T-helper 22 cell (primary cell): ENCODE data around the gene NRM.
"Not testable (repeated sequence)": the region's sequence is repeated elsewhere in the genome, so short reads cannot be mapped to it uniquely, and the experiment has no call there.

Experiments
- DNase-seq: peaks from one replicate; pipeline ENCODE4 v3.0.0-alpha.2; 2020; ENCODE audit warnings: low read depth

The NRM gene

DNA sequence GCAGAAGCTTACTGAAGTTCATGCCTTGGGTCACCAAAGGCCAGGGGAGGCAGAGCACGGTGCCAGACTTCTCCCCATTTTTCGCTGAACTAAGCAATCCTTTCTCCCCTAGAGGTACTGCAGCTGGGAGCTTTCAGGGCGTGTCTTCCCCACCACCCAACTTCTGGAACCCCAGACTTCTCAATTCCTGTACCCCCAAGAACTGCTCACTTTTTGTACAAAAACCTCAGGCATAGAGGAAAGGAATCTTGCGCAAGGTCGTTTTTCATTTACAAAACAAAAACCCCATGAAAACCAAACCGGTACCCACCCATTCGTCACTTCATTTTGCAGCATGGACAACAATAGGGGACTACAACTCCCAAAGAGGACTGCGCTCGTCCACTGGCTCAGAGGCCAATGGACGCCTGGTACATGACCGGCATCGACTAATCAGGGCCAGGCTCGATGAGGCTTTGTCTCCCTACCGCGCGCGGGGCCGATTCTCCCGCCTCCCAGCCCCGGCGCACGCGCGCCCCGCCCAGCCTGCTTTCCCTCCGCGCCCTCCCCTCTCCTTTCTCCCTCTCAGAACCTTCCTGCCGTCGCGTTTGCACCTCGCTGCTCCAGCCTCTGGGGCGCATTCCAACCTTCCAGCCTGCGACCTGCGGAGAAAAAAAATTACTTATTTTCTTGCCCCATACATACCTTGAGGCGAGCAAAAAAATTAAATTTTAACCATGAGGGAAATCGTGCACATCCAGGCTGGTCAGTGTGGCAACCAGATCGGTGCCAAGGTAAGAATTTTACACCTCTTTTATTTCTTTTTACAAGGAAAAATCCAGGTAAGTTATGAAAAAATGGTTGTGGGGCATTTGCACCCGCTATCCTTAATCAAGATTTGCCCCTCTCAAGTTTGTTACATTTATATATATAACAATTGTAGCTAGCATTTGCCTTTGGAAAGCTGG lies 29.3 kb upstream of the NRM start, which contains the start of gene TUBB:
TUBB (plus strand) TSS at position 562 of the 947 bp plus-strand sequence; CDS start at position 717, 155 bp downstream.
- peak; percentile 93 for DNase-seq

DNA sequence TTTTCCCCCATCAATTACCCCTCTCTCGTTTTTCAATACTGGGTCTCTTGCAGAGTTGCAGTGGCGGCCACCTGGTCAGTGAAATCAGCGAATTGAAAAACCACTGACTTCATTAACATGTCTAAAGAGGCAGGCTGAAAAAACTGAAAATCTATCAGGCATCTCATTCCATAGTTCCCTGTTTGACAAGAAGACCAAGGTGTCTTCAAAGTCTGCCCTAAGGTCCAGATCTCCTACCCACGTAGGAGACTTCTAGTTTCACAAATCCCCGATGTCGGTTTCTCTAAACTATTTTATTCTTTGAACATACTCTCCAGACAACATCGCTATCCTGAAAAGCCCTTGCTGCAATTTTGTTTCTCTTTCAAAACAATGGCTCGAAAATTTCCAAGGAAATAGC lies 28.6 kb upstream of the NRM start:
- no peak for DNase-seq

DNA sequence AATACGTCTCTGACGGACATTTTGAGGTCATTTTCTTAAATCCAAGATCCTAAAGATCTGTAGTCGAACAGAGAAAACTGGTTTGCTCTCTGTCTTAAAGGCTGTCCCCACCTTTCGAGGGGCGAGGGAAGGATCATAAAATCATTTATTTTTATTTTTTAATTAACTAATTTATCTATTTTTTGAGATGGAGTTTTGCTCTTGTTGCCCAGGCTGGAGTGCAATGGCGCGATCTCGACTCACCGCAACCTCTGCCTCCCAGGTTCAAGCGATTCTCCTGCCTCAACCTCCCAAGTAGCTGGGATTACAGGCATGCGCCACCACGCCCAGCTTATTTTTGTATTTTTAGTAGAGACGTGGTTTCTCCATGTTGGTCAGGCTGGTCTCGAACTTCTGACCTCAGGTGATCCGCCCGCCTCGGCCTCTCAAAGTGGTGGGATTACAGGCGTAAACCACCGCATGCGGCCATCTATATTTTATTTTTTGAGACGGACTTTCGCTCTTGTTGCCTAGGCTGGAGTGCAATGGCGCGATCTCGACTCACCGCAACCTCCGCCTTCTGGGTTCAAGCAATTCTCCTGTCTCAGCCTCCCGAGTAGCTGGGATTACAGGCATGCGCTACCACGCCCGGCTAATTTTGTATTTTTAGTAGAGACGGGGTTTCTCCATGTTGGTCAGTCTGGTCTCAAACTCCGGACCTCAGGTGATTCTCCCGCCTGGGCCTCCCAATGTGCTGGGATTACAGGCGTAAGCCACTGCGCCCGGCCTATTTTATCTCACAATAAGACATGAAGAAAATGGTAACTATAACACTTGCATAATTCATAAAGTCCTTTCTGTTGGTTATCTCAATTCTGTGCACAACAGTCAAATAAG lies 27.3 kb upstream of the NRM start:
- DNase-seq = not testable (repeated sequence)

DNA sequence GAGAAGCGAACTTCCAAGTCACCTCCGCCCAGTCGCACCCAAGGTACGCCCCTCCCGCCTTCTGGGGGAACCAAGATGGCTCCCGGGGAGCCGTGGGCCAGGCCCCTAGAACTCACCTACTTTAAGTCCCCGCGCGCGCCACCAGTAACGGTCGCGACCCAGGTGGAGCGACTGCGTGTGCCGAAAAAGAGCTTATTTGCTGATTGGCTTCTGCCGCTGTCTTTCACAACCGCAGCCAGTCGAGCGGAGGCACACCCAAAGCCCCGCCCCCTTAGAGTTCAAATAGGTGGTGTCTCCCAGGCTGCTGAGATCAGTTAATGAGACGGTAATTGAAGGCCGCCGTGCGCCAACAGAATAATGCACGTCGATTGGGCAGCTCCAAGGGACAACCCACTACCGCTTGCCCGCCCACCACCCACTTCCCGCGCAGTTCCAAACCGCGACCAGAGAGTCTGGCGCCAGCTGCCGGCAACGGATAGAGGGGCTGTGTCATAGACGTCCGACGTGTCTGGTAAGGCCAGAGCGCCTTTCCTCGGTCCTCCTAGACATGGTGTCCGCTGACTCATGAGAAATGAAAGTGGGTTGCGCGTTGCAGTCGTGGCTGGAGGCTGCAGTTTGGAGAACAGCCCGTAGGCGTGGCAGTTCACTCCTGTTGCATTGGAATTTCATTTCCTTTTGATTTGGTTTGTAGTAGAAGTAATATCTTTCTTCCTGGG lies 26.5 kb upstream of the NRM start, which contains the start of gene MDC1:
MDC1 (minus strand) TSS at position 153 of the 716 bp plus-strand sequence. CDS start 2,106 bp downstream, outside the sequence.
- DNase-seq = peak; percentile 99

DNA sequence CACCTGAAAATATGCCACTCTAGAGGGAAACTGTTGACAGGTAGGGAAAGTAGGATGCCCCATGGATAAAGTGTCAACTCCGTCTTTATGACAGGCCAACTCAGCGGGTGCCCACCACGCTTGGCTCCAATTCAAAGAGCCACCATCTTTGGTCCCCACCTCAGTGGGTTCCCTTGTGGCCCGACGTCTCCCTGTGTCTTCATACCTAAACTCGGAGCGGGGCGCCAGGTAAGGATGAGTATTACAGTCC lies 26.0 kb upstream of the NRM start:
- DNase-seq = no peak

DNA sequence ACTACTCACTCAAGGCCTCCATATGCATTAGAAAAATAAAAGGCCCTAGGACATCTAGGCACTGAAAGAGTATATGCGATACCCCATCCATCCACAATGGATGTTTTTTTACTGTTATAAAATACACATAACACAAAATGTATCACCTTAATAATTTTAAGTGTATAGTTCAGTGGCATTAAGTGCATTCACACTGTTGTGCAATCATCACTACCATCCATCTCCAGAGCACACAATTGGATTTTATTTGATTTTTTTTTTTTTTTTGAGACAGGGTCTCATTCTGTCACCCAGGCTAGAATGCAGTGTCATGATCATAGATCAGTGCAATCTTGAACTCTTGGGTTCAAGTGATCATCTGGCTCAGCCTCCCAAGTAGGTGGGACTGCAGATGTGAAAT lies 23.5 kb upstream of the NRM start:
- DNase-seq = no peak

DNA sequence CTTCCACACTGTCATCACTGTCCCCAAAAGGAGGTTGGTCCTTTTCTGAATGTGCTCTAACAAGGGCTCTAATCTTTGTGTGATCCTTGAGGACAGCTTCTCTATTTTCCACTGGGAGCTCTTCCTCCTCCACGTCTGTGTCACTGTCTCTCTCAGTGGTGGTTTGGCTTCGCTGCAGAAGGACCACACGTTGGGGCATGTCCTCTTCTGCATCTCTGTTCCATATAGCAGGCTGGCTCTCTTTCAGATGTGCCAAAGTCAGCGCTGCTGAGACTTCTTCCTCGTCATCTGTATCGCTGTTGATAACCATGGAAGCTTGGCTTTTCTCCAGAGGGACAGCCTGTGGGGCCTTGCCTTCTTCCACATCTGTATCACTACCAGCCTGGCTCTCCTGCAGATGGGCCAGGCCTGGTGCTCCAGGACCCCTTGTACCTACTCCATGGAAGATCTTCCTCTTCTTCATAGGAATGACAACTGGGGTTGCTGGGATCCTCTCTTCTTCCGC lies 21.7 kb upstream of the NRM start:
- DNase-seq = no peak

DNA sequence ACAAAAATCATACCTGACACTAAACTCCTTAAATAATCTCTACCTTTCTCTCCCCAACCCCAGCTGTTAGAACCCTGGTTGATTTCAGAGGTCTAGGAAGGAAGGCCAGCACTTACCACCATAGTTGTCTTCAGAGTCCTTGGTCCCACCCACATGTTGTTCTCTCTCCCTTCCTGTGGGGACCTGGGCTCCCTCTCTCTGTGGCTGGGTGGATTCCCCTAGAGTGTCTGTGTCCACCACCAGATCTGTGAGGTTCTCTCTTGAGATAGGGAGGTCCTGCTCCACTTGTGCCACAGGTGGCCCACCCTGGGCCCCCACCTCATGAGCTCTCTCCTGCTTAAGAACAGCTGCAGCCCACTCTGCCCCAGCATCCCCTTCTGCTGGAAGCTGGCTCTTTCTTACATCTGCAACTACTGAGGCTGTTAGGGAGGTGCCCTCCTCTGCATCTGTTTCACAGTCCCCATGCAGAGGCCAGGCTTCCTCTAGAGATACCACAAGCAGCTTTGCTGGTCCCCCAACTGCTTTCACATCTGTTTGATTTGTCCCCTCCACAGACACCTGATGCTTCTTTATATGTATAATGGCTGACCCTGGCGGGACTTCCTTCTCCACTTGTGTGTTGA lies 21.1 kb upstream of the NRM start:
- no peak for DNase-seq

GRCh38 chr6:30709101-30709868 lies 18.5 kb upstream of the NRM start:
- DNase-seq = no peak

- no peak for DNase-seq
Measured at GRCh38 chr6:30707281-30707850, 16.6 kb upstream of the NRM start.

DNA sequence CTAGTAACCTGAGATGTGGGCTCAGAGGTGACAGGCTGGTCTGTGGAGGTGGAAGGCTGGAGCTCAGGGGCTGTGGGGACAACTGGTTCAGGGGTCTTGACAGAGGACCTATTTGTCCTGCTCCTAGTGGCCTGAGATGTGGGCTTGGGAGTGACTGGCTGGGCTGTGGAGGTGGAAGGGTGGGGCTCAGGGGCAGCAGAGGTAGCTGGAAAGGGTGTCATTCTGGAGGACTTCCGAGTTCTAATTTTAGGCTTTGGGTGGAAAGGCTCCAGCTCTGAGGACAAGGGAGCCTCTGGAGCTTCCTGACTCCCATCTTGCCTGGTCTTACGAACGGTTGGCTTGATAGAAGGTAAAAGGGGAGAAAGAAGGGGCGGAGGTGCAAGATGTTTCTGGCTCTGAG lies 14.8 kb upstream of the NRM start:
- DNase-seq = no peak

DNA sequence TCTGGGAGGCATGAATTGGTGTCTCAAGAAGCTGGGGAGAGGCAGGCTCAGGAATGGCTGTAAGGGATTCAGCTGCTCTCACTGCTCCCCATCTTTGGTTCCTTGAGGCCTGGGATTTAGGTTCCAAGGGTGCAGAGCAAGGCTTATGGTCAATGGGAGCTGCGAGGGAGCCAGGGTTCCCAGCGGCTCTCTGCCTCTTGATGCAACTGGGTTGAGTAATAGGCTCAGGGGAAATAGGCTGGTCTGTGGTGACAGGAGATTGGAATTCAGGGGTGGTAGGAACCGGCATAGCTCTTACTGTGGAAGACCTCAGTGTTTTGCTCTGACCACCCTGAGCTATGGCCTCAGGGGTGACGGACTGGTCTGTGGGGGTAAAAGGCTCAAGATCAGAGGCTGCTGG lies 13.0 kb upstream of the NRM start:
- no peak for DNase-seq

DNA sequence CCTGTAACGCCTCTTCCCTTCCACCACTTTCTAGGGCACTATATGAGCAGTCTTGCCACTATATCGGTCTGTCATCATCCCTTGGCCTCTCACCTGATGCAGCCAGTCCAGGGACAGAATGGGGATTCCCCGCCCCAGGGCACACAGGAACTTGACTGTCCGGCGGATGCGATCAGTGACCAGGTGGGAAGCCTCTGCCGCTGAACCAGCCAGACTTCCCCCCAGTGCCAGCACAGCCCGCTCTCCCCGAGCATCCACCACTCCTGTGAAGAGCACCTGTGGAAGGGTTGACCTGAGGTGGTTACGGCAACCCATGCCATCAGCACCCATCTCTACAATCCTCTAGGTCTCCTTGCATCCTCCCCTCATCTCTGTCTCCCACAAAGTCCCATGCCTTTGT lies 12.2 kb upstream of the NRM start:
- DNase-seq = no peak

- DNase-seq = no peak
Measured at GRCh38 chr6:30700340-30700739, 9.6 kb upstream of the NRM start.

DNA sequence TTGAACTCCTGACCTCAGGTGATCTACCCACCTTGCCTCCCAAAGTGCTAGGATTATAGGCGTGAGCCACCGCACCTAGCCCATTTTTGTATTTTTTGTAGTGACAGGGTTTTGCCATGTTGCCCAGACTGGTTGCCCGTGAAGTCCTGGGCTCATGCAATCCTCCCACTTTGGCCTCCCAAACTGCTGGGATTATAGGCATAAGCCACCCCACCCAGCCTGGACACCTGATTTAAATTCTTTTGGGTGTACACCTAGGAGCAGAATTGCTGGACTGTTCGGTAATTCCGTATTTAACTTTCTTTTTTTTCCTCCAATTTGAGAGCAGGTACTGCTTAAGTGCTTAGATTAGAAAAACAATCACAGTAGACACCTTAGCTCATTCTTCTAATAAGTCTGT lies 5.6 kb upstream of the NRM start:
- DNase-seq = no peak

- no peak for DNase-seq
Measured at GRCh38 chr6:30691208-30691847, 544 bp upstream of the NRM start.

GRCh38 chr6:30689985-30690384 lies 799 bp downstream of the NRM start:
- DNase-seq = no peak

DNA sequence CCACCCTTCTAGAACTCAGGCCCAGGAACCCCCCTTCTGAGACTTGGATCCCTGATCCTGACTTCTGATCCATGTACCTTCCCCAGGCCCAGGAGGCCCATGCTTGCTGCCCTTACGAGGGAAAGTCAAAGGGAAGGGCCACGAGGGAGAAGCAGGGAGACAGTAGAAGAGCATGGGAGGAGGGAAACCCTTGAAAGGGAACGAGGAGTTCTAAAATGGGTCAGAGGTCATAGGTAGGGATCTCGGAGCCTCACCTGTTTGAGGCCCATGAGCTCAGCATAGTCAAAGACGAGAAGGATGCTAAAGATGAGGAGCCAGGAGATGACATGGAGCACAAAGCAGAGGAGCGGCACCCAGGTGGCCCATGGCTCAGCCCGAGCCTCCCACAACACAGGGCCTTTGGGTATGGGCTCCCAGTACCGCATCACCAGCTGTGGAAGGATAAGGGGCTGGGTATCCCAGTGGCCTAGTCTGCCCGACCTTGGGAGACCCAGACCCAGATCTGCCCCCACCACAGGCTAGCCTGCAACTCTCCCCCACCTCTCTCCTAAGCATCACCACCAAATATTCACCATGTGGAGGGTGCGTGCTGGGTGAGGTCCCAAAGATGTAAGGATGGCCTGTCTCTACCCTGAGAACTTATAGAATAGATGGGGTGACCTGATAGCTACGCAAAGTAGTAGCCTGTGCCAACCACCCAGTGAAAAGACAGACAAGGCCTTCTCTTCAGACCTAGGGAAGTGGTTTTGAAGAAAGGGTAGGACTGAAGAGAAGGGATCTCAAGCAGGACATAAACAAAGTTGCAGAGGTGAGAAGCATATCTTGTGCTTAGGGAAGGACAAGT lies 1.5 kb downstream of the NRM start:
- DNase-seq = no peak

DNA sequence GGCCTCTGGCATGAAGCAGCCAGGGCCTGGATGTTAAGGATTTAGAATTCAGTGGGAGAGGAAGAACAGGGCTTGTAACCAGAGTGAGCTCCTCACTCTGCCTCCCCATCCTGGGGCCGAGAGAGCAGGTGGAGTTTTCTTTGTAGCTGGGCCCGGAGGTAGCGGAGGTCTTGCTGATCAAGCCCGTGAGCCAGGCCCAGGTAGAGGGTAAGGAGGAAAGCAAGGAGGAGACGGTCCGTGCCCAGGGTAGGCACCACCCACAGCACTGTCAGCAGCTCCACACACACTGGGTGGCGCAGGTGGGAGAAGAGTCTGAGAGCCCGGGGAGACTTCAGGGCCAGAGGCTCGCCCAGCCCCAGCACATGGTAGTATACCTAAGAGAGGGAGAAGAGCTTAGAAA lies 2.2 kb downstream of the NRM start:
- no peak for DNase-seq
